ENCODE measurements around the gene TRIM6. TPM values are rescaled to one million over a fixed set of nuclear protein-coding genes. Genes with fewer than 3 reads are reported as not detected.

Gene TRIM6
- 4.7 and 5.5 TPM in 2 replicates for total RNA-seq

GRCh38 chr11:5596607-5597201 lies at the start of gene TRIM6:
Gene TRIM6 (plus strand): TSS chr11:5596637. CDS start chr11:5596898, 261 bp downstream.

GRCh38 chr11:5548440-5548839 lies 48.0 kb upstream of the TRIM6 start, which contains the start of gene OR52H1:
Gene OR52H1 (minus strand): TSS chr11:5548540. CDS start chr11:5545505, 3,035 bp downstream.

GRCh38 chr11:5580577-5580976 lies 15.9 kb upstream of the TRIM6 start, which contains the start of gene OR52B6:
Gene OR52B6 (plus strand): TSS chr11:5580877. CDS start chr11:5580877, 0 bp downstream.

GRCh38 chr11:5624489-5625279 lies 28.2 kb downstream of the TRIM6 start, which contains the start of gene TRIM34:
Gene TRIM34 (plus strand): TSS chr11:5625001. CDS start chr11:5632332, 7,331 bp downstream.

Other genes with a start within 250 kb of the TRIM6 start
- not detected in 2 replicates for gene OR51B6, start 245.1 kb upstream of the TRIM6 start, total RNA-seq
- gene OR51M1, start 212.8 kb upstream of the TRIM6 start, total RNA-seq, result not detected in 2 replicates
- not detected in 2 replicates for gene OR51Q1, start 174.5 kb upstream of the TRIM6 start, total RNA-seq
- not detected in 2 replicates for gene OR51I1, start 155.1 kb upstream of the TRIM6 start, total RNA-seq
- gene OR51I2, start 147.3 kb upstream of the TRIM6 start, total RNA-seq, result not detected in 2 replicates
- not detected in 2 replicates for gene OR52D1, start 108.0 kb upstream of the TRIM6 start, total RNA-seq
- not detected in 2 replicates for gene UBQLN3, start 86.7 kb upstream of the TRIM6 start, total RNA-seq
- not detected in 2 replicates for gene UBQLNL, start 79.9 kb upstream of the TRIM6 start, total RNA-seq
- gene OR52H1, start 48.1 kb upstream of the TRIM6 start, total RNA-seq, result not detected in 2 replicates
- not detected in 2 replicates for gene OR52B6, start 15.8 kb upstream of the TRIM6 start, total RNA-seq
- 9.4 and 9.5 TPM in 2 replicates for gene TRIM34, start 28.4 kb downstream of the TRIM6 start, total RNA-seq
- 19.5 and 26.6 TPM in 2 replicates for gene TRIM5, start 88.4 kb downstream of the TRIM6 start, total RNA-seq
- gene TRIM22, start 93.2 kb downstream of the TRIM6 start, total RNA-seq, result 11.9 and 14.9 TPM in 2 replicates
- not detected in 2 replicates for gene OR56B1, start 139.8 kb downstream of the TRIM6 start, total RNA-seq
- gene OR52N4, start 157.6 kb downstream of the TRIM6 start, total RNA-seq, result not detected in 2 replicates
- not detected in 2 replicates for gene OR52N5, start 186.7 kb downstream of the TRIM6 start, total RNA-seq
- not detected in 2 replicates for gene OR52N1, start 194.6 kb downstream of the TRIM6 start, total RNA-seq
- not detected in 2 replicates for gene OR52N2, start 212.3 kb downstream of the TRIM6 start, total RNA-seq
- gene OR52E6, start 245.3 kb downstream of the TRIM6 start, total RNA-seq, result not detected in 2 replicates